ENCODE measurements around the gene MYO5C. TPM values are rescaled to one million over a fixed set of nuclear protein-coding genes. Genes with fewer than 3 reads are reported as not detected.

Gene MYO5C
- total RNA-seq, 4 donors from 2014 or later: 3.7 to 12.4 (median 7.6) TPM

DNA sequence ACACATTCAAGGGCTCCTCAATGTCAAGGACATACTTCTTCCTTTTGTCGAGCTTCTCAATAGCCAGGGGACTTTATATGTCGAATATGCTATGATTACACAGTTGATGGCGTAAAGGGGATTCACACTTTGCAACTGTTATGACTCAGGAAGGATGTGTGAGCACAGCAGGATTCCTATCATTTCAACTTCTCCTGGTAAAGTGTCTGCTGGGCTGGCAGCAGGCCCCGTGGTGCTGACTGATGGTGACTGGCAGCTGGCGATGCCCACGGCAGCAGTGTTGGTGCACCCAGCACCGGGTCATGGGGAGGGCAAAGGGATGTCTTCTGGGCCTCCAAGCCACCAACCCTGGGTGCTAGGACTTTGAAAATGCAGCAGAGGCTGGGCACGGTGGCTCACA is 59.6 kb downstream of the MYO5C start:
- Histone ChIP-seq H3K9me3 (no peaks in the 10 kb centered on the region), H3K4me1 (peaks cover 0 to 4% (median 0%) of the 10 kb centered on the region in 4 donors), H3K27me3 (no peaks in the 10 kb centered on the region), H3K27ac (replicated peaks in 1 of 4) (no peak overlapping the region), H3K36me3 (peaks cover 0 to 8% (median 0%) of the 10 kb centered on the region in 4 donors), H3K4me3 (no peak overlapping the region)
- intact Hi-C loops (cut with DNase I): no loop called here
- DNase-seq (ENCODE audit: extremely low spot score): no peak
- 76% methylated on average over 8 of the region's 8 CpGs for WGBS
- no peak for TF ChIP-seq POLR2AphosphoS5 (IDR thresholded peaks at IDR 0.05)
- no peak for TF ChIP-seq POLR2A (IDR thresholded peaks at IDR 0.05; ENCODE audit: low read depth)
- no peak for TF ChIP-seq EP300 (IDR thresholded peaks at IDR 0.05)
- no peak for TF ChIP-seq CTCF (IDR thresholded peaks at IDR 0.05)

DNA sequence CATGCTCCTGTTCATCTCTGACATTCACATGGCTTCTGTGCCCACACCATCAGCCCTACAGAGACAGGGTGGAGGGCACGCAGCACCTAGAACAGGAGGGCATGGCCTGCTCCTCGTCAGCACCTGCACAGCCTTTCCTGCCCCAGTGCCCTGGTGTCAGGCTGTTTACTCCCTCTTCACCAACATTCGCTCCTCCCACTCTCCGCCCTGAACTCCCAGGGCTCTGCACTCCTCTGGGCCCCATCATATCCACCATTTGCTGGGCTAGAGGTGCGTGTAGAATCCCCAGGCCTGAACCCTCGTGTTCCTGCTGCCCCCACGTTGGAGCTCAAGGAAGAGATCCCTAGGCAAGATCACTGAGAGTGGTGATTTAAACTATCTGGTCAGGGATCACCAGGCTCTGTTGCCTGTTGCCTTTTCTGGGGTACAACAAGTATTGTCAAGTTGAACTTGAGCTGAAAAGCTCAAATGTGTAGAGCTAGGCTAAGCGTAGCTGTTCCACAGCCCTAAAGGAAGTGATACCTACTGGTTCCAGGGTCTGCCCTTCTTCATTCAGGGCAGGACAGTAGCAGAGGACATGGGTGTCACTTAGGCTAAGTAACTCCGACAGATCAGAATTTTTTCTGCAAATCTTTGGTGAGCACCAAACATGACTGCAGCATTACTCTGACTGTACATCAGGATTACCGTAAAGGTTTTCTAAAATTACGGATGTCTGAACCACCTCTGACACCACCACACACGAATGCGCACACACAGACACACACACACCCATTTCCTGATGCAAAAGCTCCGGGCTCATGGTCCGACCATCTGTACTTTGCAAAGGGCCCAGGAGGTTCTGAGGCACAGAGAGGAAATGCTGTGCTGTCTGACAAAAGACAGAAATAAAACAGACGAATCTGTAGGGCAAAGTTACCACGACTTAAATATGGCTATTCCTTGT is 60.7 kb downstream of the MYO5C start:
- Histone ChIP-seq H3K27me3 (no peaks in the 10 kb centered on the region), H3K9me3 (no peaks in the 10 kb centered on the region), H3K27ac (replicated peaks in 1 of 4) (no peak overlapping the region), H3K36me3 (peaks cover 0 to 8% (median 0%) of the 10 kb centered on the region in 4 donors), H3K4me3 (no peak overlapping the region), H3K4me1 (peaks cover 0 to 4% (median 0%) of the 10 kb centered on the region in 4 donors)
- WGBS: 62% methylated on average over 14 of the region's 17 CpGs
- no peak for DNase-seq (ENCODE audit: extremely low spot score)
- no peak for TF ChIP-seq CTCF (IDR thresholded peaks at IDR 0.05)
- no peak for TF ChIP-seq EP300 (IDR thresholded peaks at IDR 0.05)
- no peak for TF ChIP-seq POLR2AphosphoS5 (IDR thresholded peaks at IDR 0.05)
- TF ChIP-seq POLR2A (IDR thresholded peaks at IDR 0.05; ENCODE audit: low read depth): no peak
- intact Hi-C loops (cut with DNase I): no loop called here

- Histone ChIP-seq H3K27me3 (no peaks in the 10 kb centered on the region), H3K4me3 (no peak overlapping the region), H3K9me3 (no peaks in the 10 kb centered on the region), H3K36me3 (peaks cover 0 to 8% (median 0%) of the 10 kb centered on the region in 4 donors), H3K27ac (replicated peaks in 1 of 4) (no peak overlapping the region), H3K4me1 (peaks cover 0 to 4% (median 0%) of the 10 kb centered on the region in 4 donors)
- intact Hi-C loops (cut with DNase I): no loop called here
- no peak for DNase-seq (ENCODE audit: extremely low spot score)
- no peak for TF ChIP-seq EP300 (IDR thresholded peaks at IDR 0.05)
- no peak for TF ChIP-seq CTCF (IDR thresholded peaks at IDR 0.05)
- TF ChIP-seq POLR2A (IDR thresholded peaks at IDR 0.05; ENCODE audit: low read depth): no peak
- TF ChIP-seq POLR2AphosphoS5 (IDR thresholded peaks at IDR 0.05): no peak
- 68% methylated on average over 4 of the region's 4 CpGs for WGBS
These were observed 62.2 kb downstream of the MYO5C start for GRCh38 chr15:52233405-52233804.

DNA sequence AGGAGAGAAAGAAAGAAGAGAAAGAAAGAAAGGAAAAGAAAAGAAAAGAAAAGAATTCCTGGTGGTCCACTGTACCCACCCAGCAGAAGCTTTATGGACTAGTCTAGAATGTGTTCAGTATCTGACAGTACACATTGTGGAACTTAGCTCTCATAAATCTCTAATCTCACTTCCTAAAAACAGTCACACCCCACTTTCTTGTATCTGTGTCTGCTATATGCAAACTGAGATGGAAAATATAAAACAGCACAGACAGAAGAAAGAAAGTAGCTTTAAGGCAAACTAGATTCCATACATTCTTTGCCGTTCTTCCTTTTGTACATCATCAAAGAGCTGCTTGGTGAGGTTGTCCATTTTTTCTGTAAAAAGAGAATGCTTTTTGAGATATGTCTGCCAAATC is 63.3 kb downstream of the MYO5C start:
- no peak for DNase-seq (ENCODE audit: extremely low spot score)
- Histone ChIP-seq H3K9me3 (no peaks in the 10 kb centered on the region), H3K4me3 (no peak overlapping the region), H3K4me1 (peaks cover 0 to 4% (median 0%) of the 10 kb centered on the region in 4 donors), H3K27me3 (no peaks in the 10 kb centered on the region), H3K36me3 (peaks cover 0 to 8% (median 0%) of the 10 kb centered on the region in 4 donors), H3K27ac (replicated peaks in 1 of 4) (no peak overlapping the region)
- 67% methylated on average over 1 of the region's 1 CpG for WGBS
- intact Hi-C loops (cut with DNase I): no loop called here
- TF ChIP-seq POLR2AphosphoS5 (IDR thresholded peaks at IDR 0.05) (no peak), CTCF (IDR thresholded peaks at IDR 0.05) (no peak), EP300 (IDR thresholded peaks at IDR 0.05) (no peak), POLR2A (IDR thresholded peaks at IDR 0.05; ENCODE audit: low read depth) (no peak)
